Osteoblast (primary cell): ENCODE data around the gene INSYN2B. TPM values are rescaled to one million over a fixed set of nuclear protein-coding genes. Genes with fewer than 3 reads are reported as not detected.

ENCODE experiments used
- DNase-seq: peaks from one replicate; pipeline ENCODE4 v3.0.0; 2011; ENCODE audit warnings: low spot score, mixed read lengths; ENCODE audit not compliant: insufficient read length; ENCODE audit errors: missing footprints
- H2AFZ ChIP-seq: 2 replicates; pipeline ENCODE4 v1.6.0; 2011; ENCODE audit warnings: mild to moderate bottlenecking, low read length
- H3K27ac ChIP-seq: 2 replicates; pipeline ENCODE4 v1.5.1; 2011; ENCODE audit warnings: mild to moderate bottlenecking, low read depth, low read length, moderate library complexity
- H3K27me3 ChIP-seq: 2 replicates; pipeline ENCODE4 v1.6.0; 2012; ENCODE audit warnings: mild to moderate bottlenecking, control low read depth, inconsistent platforms, low read length, moderate library complexity; ENCODE audit not compliant: insufficient read depth
- H3K36me3 ChIP-seq: 2 replicates; pipeline ENCODE4 v1.5.1; 2011; ENCODE audit warnings: mild to moderate bottlenecking, low read length, control low read depth, moderate library complexity; ENCODE audit not compliant: insufficient read depth
- H3K4me1 ChIP-seq: 2 replicates; pipeline ENCODE4 v1.5.1; 2011; ENCODE audit warnings: mild to moderate bottlenecking, low read length, control low read depth, moderate library complexity; ENCODE audit not compliant: insufficient read depth
- H3K4me2 ChIP-seq: 2 replicates; pipeline ENCODE4 v1.6.0; 2011; ENCODE audit warnings: mild to moderate bottlenecking, low read length; ENCODE audit not compliant: insufficient read depth
- H3K4me3 ChIP-seq: fragments of 200-600 bp; sonication (generic); 3 replicates; pipeline ENCODE4 v1.5.1; 2012; ENCODE audit warnings: mild to moderate bottlenecking, low read length, inconsistent platforms; ENCODE audit not compliant: insufficient read depth
- H3K79me2 ChIP-seq: 2 replicates; pipeline ENCODE4 v1.6.0; 2012; ENCODE audit warnings: mild to moderate bottlenecking, low read length, control low read depth, inconsistent platforms; ENCODE audit not compliant: insufficient read depth
- H3K9me3 ChIP-seq: 2 replicates; pipeline ENCODE4 v1.5.1; 2011; ENCODE audit warnings: low read depth, low read length, control low read depth
- H4K20me1 ChIP-seq: 2 replicates; pipeline ENCODE4 v1.6.0; 2012; ENCODE audit warnings: mild to moderate bottlenecking, low read length, control low read depth; ENCODE audit not compliant: insufficient read depth
- total RNA-seq: library from RNA; depleted of rRNA; stranded (reverse); fragments of >200 nt; gene quantifications from 2 replicates; pipeline ENCODE4 v1.2.3, GENCODE V29; 2012
- TF ChIP-seq, protein P1 (sequence below): IDR thresholded peaks from 2 replicates; pipeline ENCODE4 v1.5.1; 2011; ENCODE audit warnings: mild to moderate bottlenecking, low read depth, low read length, moderate library complexity; ENCODE audit errors: extremely low read depth

The INSYN2B gene
- total RNA-seq, 1 donor: 2.2 TPM

DNA sequence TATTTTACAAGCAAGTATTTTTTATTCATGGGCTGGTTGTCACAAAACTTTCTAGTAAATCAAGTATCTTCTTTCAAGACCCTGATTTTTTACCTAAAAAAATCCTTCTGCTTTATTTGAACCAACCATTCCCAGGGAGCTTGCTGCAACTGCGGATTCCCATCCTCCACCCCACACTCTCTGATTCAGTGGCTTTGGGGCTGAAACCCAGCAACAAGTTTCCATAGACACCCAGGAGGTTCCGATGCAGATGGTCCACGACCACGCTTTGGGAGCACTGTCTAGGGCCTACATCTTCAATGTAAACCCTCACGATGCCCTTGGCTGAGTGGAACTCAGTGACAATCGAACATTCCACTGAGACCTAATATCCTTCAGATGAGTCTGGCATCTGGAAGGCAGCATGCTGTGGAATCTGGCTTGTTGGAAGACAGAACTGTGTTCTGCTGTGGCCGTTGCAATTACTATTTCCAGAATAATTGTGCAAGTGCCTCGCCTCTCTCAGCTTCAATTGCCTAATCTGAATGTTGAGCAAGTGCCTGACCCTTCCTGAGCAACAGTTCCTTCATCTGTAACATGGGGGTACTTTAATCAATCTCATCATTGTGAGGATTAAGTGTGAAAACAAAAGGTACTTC lies 105.1 kb downstream of the INSYN2B start:
- no peaks in the 10 kb centered on the region for H4K20me1 ChIP-seq
- no peaks in the 10 kb centered on the region for H3K9me3 ChIP-seq
- no peak overlapping the region for H3K4me2 ChIP-seq
- no peak overlapping the region for H3K4me3 ChIP-seq
- no peaks in the 10 kb centered on the region for H3K79me2 ChIP-seq
- H3K27ac ChIP-seq: peak overlapping the region; percentile 13
- H3K36me3 ChIP-seq: no peaks in the 10 kb centered on the region
- H3K4me1 ChIP-seq: peaks cover 2% of the 10 kb centered on the region
- no peaks in the 10 kb centered on the region for H3K27me3 ChIP-seq
- H2AFZ ChIP-seq: no peak overlapping the region
- TF ChIP-seq, protein P1, sequence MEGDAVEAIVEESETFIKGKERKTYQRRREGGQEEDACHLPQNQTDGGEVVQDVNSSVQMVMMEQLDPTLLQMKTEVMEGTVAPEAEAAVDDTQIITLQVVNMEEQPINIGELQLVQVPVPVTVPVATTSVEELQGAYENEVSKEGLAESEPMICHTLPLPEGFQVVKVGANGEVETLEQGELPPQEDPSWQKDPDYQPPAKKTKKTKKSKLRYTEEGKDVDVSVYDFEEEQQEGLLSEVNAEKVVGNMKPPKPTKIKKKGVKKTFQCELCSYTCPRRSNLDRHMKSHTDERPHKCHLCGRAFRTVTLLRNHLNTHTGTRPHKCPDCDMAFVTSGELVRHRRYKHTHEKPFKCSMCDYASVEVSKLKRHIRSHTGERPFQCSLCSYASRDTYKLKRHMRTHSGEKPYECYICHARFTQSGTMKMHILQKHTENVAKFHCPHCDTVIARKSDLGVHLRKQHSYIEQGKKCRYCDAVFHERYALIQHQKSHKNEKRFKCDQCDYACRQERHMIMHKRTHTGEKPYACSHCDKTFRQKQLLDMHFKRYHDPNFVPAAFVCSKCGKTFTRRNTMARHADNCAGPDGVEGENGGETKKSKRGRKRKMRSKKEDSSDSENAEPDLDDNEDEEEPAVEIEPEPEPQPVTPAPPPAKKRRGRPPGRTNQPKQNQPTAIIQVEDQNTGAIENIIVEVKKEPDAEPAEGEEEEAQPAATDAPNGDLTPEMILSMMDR: no peak
- peak; percentile 1 for DNase-seq

DNA sequence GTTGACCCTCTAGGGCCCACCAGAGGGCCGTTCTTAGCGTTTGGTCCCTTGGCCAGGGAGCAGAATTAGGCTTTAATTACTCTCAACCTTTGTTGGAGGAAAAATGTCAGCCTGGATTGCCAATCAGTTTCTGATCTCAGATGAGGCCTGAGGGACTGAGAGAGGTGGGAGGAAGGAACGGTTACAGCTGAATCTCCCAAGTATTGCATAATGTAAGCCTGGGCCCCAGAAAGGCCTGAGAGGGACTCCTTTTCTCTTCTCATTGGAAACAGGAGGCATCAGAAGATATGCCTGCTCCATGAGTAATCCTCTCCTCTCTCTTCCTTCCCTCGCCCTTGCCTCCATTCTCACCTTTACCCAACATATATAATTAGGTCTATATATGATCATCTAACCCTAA lies 105.7 kb downstream of the INSYN2B start:
- no peak for DNase-seq
- TF ChIP-seq, protein P1: no peak
- no peaks in the 10 kb centered on the region for H3K9me3 ChIP-seq
- H3K79me2 ChIP-seq: no peaks in the 10 kb centered on the region
- H3K36me3 ChIP-seq: no peaks in the 10 kb centered on the region
- no peak overlapping the region for H3K4me3 ChIP-seq
- H3K4me1 ChIP-seq: peaks cover 2% of the 10 kb centered on the region
- no peaks in the 10 kb centered on the region for H4K20me1 ChIP-seq
- H2AFZ ChIP-seq: no peak overlapping the region
- H3K4me2 ChIP-seq: no peak overlapping the region
- no peak overlapping the region for H3K27ac ChIP-seq
- no peaks in the 10 kb centered on the region for H3K27me3 ChIP-seq

DNA sequence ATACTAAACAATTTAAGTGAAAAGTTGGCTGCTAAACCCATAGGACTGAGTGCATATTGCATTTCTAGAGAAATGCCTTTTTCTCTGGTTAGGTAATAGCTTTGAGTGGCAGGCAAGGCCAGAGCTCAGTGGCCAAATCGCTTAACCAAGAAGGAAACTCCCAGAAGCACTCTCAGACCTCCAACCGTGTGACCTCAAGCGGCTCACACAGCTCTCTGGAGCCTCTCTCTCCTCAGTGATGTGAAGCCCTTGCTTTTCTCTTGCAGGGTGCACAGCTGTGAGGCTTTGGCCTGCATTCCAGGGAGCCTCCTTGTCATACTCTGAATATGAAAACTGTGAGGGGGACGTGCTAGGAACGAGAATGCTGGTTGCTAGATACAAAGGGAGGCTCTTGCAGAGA lies 106.7 kb downstream of the INSYN2B start:
- Histone ChIP-seq H3K27me3 (no peaks in the 10 kb centered on the region), H4K20me1 (no peaks in the 10 kb centered on the region), H3K27ac (no peak overlapping the region), H3K4me1 (peaks cover 2% of the 10 kb centered on the region), H3K79me2 (no peaks in the 10 kb centered on the region), H3K4me3 (no peak overlapping the region), H3K4me2 (no peak overlapping the region), H3K9me3 (no peaks in the 10 kb centered on the region), H2AFZ (no peak overlapping the region), H3K36me3 (no peaks in the 10 kb centered on the region)
- TF ChIP-seq, protein P1: no peak
- DNase-seq: peak; percentile 5

DNA sequence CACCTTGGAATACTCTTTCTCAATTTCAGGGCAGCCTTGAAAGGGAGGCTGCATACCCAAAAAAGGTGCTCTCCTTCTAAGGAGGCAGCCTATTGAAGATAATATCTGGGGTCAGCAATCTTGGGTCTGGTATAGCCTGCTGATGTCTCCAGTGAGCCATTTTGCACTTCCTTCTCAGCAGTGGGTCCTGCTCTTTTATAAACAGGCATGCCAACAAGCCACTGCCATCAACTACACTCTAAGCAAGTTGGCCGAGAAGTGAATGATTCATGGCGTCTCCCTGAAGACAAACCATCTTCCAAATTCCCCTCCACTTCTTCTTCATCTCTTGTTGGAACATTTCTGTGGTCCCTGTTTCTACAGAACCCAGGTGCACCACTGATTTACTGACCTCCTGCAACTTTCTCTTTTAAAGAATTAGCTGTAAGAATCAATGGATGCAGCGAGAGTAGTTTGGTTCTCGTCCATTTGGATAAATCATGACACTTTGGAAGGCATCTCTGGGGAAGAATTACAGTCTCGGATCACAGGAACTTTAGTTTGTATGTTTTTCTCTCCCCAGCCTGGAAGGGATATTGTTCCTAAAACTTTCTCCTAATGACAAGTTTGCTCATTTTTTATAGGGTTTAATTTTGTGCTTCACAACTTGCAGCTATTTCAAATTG lies 108.3 kb downstream of the INSYN2B start:
- H3K36me3 ChIP-seq: no peaks in the 10 kb centered on the region
- H3K4me2 ChIP-seq: no peak overlapping the region
- peaks cover 2% of the 10 kb centered on the region for H3K4me1 ChIP-seq
- H3K27ac ChIP-seq: no peak overlapping the region
- no peak for DNase-seq
- no peaks in the 10 kb centered on the region for H3K79me2 ChIP-seq
- H4K20me1 ChIP-seq: no peaks in the 10 kb centered on the region
- no peaks in the 10 kb centered on the region for H3K27me3 ChIP-seq
- no peak overlapping the region for H2AFZ ChIP-seq
- TF ChIP-seq, protein P1: no peak
- H3K9me3 ChIP-seq: no peaks in the 10 kb centered on the region
- no peak overlapping the region for H3K4me3 ChIP-seq
